Measurements from ENCODE around the gene DOCK2. TPM values are rescaled to one million over a fixed set of nuclear protein-coding genes. Genes with fewer than 3 reads are reported as not detected.
A peak's percentile ranks its signal among the peaks of the same experiment; 100 is the strongest.

The DOCK2 gene
- total and polyA plus RNA-seq, 2 experiments from 2014 or later, result 6.5 to 10.4 TPM

DNA sequence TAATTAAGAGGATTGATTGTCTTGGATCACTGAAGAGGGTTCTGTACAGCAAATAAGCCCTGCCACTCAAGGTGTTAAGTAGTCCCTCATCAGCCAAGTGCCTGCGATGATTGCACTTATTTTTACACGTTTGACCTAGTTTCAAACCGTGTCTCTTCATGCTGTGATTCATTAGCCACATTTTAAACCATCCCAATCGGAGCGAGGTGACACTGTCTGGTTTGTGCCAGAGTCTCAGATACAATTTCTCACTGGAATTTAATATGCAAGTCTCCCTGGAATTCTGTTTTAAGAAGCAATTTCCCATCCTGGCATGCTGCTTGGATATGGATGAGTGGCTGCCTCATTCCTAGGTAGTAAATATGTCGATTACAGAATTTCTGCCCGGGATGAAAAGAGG, 341.6 kb downstream of the DOCK2 start:
- H3K27ac ChIP-seq, result peak overlapping the region; percentile 87
- no peaks in the 10 kb centered on the region for H3K36me3 ChIP-seq (ENCODE audit: low read depth)
- 13% methylated on average over 7 of the region's 7 CpGs for WGBS, 2 experiments (ENCODE audit: low coverage in 1 of 2, low lambda C conversion rate in 2 of 2, missing lambda C conversion rate in 2 of 2)
- peaks cover 34% of the 10 kb centered on the region for H3K4me1 ChIP-seq (ENCODE audit: insufficient read depth)
- H2AFZ ChIP-seq, result peak overlapping the region; percentile 75; the same call in 1 of the 2 replicates
- H3F3A ChIP-seq (ENCODE audit: insufficient read depth), result peaks cover 46% of the 10 kb centered on the region
- H3K79me2 ChIP-seq (ENCODE audit: insufficient read depth), result peaks cover 59% of the 10 kb centered on the region
- no peaks in the 10 kb centered on the region for H4K20me1 ChIP-seq (ENCODE audit: insufficient read depth)
- no peaks in the 10 kb centered on the region for H3K9me2 ChIP-seq (ENCODE audit: insufficient read depth)
- DNase-seq, result peak; percentile 63
- peak overlapping the region; percentile 86 for H3K9ac ChIP-seq
- H3K27me3 ChIP-seq (replicated peaks; ENCODE audit: insufficient read depth), result no peaks in the 10 kb centered on the region
- peak overlapping the region; percentile 90 for H3K4me3 ChIP-seq
- in situ Hi-C loops (cut with MboI), result no loop called here
- TF ChIP-seq EZH2phosphoT487 (IDR thresholded peaks at IDR 0.05; ENCODE audit: insufficient read depth, low read depth) (no peak), EZH2 (IDR thresholded peaks at IDR 0.05; ENCODE audit: insufficient read depth, poor library complexity, severe bottlenecking) (no peak)
- H3K4me2 ChIP-seq (ENCODE audit: unreplicated experiment), result peak overlapping the region; percentile 81
- H3K9me3 ChIP-seq (ENCODE audit: low read depth), result no peaks in the 10 kb centered on the region

DNA sequence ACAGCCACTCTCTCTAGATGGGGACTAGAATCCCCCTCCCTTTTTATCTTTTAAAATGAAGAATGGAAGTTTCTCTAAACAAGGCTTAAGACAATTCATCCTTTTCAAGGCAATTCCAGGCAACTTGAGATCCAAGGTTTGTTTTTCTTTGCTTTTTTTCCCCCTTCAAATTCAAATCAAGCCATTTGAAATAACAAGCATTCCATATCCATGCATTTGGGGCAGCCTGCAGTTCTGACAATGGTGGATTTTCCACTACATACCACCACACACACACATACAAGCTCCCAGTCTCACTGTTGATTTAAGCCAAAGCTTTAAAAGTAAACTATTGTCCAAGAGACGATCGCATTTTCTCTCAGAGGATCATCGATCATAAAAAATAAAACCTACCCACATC, 342.8 kb downstream of the DOCK2 start:
- DNase-seq, result peak; percentile 47
- no peaks in the 10 kb centered on the region for H3K9me3 ChIP-seq (ENCODE audit: low read depth)
- TF ChIP-seq EZH2phosphoT487 (IDR thresholded peaks at IDR 0.05; ENCODE audit: insufficient read depth, low read depth) (no peak), EZH2 (IDR thresholded peaks at IDR 0.05; ENCODE audit: insufficient read depth, poor library complexity, severe bottlenecking) (no peak)
- peak overlapping the region; percentile 90 for H3K4me3 ChIP-seq
- no peaks in the 10 kb centered on the region for H3K27me3 ChIP-seq (replicated peaks; ENCODE audit: insufficient read depth)
- H3K9ac ChIP-seq, result peak overlapping the region; percentile 86
- in situ Hi-C loops (cut with MboI), result loop anchor here (5.0 kb wide), 1 partner anchor 268 kb away; no protein-coding TSS in a partner anchor
- 0 to 2% methylated on average over 3 of the region's 3 CpGs for WGBS, 2 experiments (ENCODE audit: low coverage in 1 of 2, low lambda C conversion rate in 2 of 2, missing lambda C conversion rate in 2 of 2)
- no peaks in the 10 kb centered on the region for H3K9me2 ChIP-seq (ENCODE audit: insufficient read depth)
- H3K4me1 ChIP-seq (ENCODE audit: insufficient read depth), result peaks cover 34% of the 10 kb centered on the region
- peaks cover 48% of the 10 kb centered on the region for H3K79me2 ChIP-seq (ENCODE audit: insufficient read depth)
- peak overlapping the region; percentile 87 for H3K27ac ChIP-seq
- peak overlapping the region; percentile 81 for H3K4me2 ChIP-seq (ENCODE audit: unreplicated experiment)
- peak overlapping the region; percentile 75 for H2AFZ ChIP-seq
- no peaks in the 10 kb centered on the region for H4K20me1 ChIP-seq (ENCODE audit: insufficient read depth)
- peaks cover 45% of the 10 kb centered on the region for H3F3A ChIP-seq (ENCODE audit: insufficient read depth)
- H3K36me3 ChIP-seq (ENCODE audit: low read depth), result no peaks in the 10 kb centered on the region

- TF ChIP-seq EZH2 (IDR thresholded peaks at IDR 0.05; ENCODE audit: insufficient read depth, poor library complexity, severe bottlenecking) (no peak), EZH2phosphoT487 (IDR thresholded peaks at IDR 0.05; ENCODE audit: insufficient read depth, low read depth) (no peak)
- in situ Hi-C loops (cut with MboI), result loop anchor here (5.0 kb wide), 1 partner anchor 268 kb away; no protein-coding TSS in a partner anchor
- H2AFZ ChIP-seq, result peak within 1 kb of the TSS; percentile 75
- H3K9me2 ChIP-seq (ENCODE audit: insufficient read depth), result no peaks in the 10 kb centered on the region
- H3K4me3 ChIP-seq, result peak within 1 kb of the TSS; percentile 90
- peak; percentile 92 for DNase-seq
- H3F3A ChIP-seq (ENCODE audit: insufficient read depth), result peaks cover 45% of the 10 kb centered on the region
- peak within 1 kb of the TSS; percentile 81 for H3K4me2 ChIP-seq (ENCODE audit: unreplicated experiment)
- peaks cover 33% of the 10 kb centered on the region for H3K4me1 ChIP-seq (ENCODE audit: insufficient read depth)
- peak within 1 kb of the TSS; percentile 87 for H3K27ac ChIP-seq
- no peaks in the 10 kb centered on the region for H3K9me3 ChIP-seq (ENCODE audit: low read depth)
- H3K79me2 ChIP-seq (ENCODE audit: insufficient read depth), result peaks cover 41% of the 10 kb centered on the region
- peak within 1 kb of the TSS; percentile 86 for H3K9ac ChIP-seq
- no peaks in the 10 kb centered on the region for H4K20me1 ChIP-seq (ENCODE audit: insufficient read depth)
- H3K36me3 ChIP-seq (ENCODE audit: low read depth), result no peaks in the 10 kb centered on the region
- WGBS, 2 experiments (ENCODE audit: low coverage in 1 of 2, low lambda C conversion rate in 2 of 2, missing lambda C conversion rate in 2 of 2), result 0 to 1% methylated on average over 11 of the region's 11 CpGs
- H3K27me3 ChIP-seq (replicated peaks; ENCODE audit: insufficient read depth), result no peaks in the 10 kb centered on the region
Measured at GRCh38 chr5:169980418-169981053, 343.5 kb downstream of the DOCK2 start, which contains the start of gene INSYN2B. Gene INSYN2B (minus strand): TSS chr5:169980495. CDS start chr5:169883898, 96,597 bp downstream.

GRCh38 chr5:169988206-169988605, 351.1 kb downstream of the DOCK2 start:
- in situ Hi-C loops (cut with MboI), result no loop called here

More at GRCh38 chr5:169988206-169988605, 351.1 kb downstream of the DOCK2 start:
- Histone ChIP-seq H3K4me1 (ENCODE audit: insufficient read depth) (no peaks in the 10 kb centered on the region), H3K9me3 (ENCODE audit: low read depth) (no peaks in the 10 kb centered on the region), H2AFZ (no peak overlapping the region), H3K9ac (no peak overlapping the region), H3K4me3 (no peak overlapping the region), H3K9me2 (ENCODE audit: insufficient read depth) (no peaks in the 10 kb centered on the region), H3F3A (ENCODE audit: insufficient read depth) (no peaks in the 10 kb centered on the region), H3K79me2 (ENCODE audit: insufficient read depth) (no peaks in the 10 kb centered on the region), H4K20me1 (ENCODE audit: insufficient read depth) (no peaks in the 10 kb centered on the region), H3K36me3 (ENCODE audit: low read depth) (no peaks in the 10 kb centered on the region), H3K27me3 (replicated peaks; ENCODE audit: insufficient read depth) (no peaks in the 10 kb centered on the region), H3K27ac (no peak overlapping the region), H3K4me2 (ENCODE audit: unreplicated experiment) (no peak overlapping the region)
- DNase-seq, result no peak
- WGBS, 2 experiments (ENCODE audit: low coverage in 1 of 2, low lambda C conversion rate in 2 of 2, missing lambda C conversion rate in 2 of 2), result 90% methylated on average over 4 of the region's 4 CpGs
- no peak for TF ChIP-seq EZH2 (IDR thresholded peaks at IDR 0.05; ENCODE audit: insufficient read depth, poor library complexity, severe bottlenecking)
- TF ChIP-seq EZH2phosphoT487 (IDR thresholded peaks at IDR 0.05; ENCODE audit: insufficient read depth, low read depth), result no peak
